NOMO-1 treated with dmso at 0.1 percent for 144 hours (cell line): Measurements from ENCODE around the gene TADA2B.

Experiments
- DNase-seq: peaks from one replicate; lab custom pipeline; 2025; ENCODE audit not compliant: unreplicated experiment; lab: John Stamatoyannopoulos, UW

Gene TADA2B

DNA sequence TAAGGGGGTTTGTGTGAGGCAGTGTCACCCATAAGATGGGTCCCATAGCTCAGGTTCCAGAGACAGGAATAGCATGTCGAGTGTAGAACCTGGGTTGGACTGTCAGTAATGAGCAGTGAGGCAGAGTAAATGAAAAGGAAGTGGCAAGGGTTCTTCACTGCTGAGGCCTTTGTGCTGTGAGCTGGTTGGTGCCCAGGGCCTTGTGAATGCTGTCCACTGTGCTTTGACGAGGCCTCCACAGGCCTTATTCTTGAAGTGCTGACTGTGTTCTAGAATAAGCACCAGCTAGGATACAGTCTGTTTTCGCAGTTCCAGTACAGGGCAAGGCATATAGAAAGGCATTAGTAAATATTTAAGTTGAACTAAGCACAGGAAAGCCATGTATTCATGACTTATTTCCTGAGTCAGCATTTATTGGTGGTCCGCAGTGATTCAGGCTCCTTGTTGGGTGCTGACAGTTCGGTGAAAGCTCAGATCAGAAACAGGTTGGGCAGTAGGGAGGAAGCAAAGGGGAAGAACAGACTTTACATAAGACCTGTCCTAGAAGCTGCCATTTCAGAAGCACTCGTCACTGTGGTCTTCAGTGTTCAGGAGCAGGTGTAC lies 25.6 kb upstream of the TADA2B start:
- no peak for DNase-seq

- DNase-seq, result no peak
These were observed 24.9 kb upstream of the TADA2B start for GRCh38 chr4:7018281-7018680.

GRCh38 chr4:7019367-7019766 lies 23.8 kb upstream of the TADA2B start:
- DNase-seq, result no peak

DNA sequence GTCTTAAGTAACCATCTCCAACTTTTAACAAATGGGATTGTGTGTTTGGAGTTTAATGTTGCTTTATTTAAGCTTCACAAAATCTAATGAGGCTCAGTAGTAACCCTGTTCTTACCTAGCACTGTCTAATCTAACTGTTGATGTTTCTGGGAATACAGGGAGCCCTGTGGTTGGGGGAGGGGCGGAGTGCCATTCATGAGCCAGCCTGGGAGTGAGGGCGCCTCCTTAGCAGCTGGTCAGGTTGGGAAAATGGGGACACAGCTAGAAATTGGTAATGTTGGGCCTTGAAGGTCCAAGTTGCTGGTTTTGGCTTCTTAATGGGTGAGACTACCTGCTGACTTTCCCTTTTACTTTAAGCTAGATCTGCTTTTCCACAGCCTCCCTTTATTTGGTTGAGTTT lies 22.9 kb upstream of the TADA2B start:
- no peak for DNase-seq

DNA sequence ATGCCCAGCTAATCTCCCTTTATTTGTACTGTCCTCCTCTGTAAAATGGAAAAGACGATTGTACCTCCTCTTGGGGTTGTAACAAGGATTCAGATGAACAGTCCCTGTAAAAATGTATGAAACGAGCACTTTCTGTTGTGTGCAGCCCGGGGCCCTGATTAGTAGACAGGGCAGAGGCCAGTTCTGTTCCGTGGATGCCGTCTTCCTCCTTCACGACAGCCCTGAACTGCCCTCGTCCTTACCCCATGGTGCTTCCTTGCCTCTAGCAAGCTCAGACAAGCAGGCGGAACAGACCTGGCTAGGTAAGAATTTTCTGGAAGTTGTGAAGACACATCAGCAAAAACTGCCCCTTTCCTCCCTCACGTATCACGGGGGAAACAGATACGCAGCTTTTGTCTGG lies 22.3 kb upstream of the TADA2B start:
- no peak for DNase-seq

DNA sequence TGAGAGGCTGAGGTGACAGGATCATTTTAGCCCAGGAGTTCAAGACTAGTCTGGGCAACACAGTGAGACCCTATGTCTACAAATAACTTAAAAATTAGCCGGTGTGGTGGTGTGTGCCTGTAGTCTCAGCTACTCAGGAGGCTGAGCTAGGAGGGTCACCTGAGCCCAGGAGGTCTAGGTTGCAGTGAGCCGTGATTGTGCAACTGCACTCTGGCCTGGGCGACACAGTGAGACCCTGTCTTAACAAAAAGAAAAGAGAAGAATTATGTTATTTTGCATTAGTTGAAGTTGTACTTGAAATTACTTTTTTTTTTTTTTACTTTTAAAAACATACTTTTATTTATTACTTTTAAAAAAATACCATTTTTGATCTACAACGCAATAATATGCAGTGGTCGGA lies 21.8 kb upstream of the TADA2B start:
- no peak for DNase-seq

GRCh38 chr4:7021930-7022664 lies 21.1 kb upstream of the TADA2B start:
- no peak for DNase-seq

- DNase-seq, result no peak
These were observed 19.7 kb upstream of the TADA2B start for GRCh38 chr4:7023486-7023885.

GRCh38 chr4:7023901-7024300 lies 19.3 kb upstream of the TADA2B start:
- DNase-seq, result no peak

GRCh38 chr4:7024336-7024890 lies 18.8 kb upstream of the TADA2B start:
- no peak for DNase-seq

DNA sequence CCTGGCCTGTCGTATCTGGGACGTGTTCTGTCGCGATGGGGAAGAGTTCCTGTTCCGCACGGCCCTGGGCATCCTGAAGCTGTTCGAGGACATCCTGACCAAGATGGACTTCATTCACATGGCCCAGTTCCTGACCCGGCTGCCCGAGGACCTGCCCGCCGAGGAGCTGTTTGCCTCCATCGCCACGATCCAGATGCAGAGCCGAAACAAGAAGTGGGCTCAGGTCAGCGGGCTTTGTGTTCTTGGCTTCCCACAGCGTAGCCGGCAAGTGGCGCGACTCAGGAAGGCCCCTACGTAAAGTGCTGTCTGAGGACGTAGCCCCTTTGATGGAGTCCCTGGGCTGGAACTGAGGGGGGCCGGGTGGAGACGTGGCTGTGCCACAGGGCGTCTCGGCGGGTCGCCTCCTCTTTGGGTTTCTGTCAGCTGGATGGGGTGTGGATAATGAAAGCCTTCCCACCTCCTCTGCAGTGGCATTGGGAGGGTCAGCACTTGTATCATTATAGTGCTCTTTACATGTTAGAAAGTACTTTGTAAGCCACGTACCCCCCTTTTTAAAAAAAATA lies 18.1 kb upstream of the TADA2B start:
- DNase-seq, result no peak

DNA sequence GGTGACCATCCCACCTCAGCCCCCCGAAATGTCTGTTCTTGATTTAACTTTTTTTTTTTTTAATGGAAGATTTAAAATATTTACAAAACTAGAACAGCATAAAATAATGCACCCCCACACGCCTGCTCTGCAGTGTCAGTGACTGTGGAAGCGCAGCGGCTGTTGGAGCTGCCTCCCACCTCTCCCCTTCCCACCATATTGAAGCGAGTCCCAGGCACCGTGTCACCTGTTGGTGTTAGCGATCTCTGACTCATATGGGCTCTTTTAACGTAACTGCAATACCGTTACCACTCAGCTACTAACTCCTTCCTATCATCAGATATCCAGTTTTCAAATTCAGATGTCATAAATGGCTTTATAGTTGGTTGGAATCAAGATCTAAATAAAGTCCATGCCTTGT lies 17.1 kb upstream of the TADA2B start:
- no peak for DNase-seq

DNA sequence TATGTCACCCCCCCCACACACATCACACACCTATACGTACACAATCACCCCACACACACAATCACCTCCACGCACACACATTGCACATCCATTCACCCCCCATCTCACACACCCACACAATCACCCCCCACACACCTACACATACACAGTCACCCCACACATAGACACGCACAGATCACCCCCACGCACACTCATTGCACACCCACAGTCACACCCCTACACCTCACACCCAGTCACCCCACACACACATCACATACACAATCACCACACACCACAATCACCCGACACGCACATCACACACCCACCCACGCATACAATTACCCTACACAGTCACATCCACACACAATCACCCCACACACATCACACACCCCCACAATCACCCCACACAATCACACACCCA lies 15.9 kb upstream of the TADA2B start:
- no peak for DNase-seq

- DNase-seq, result no peak
These were observed 15.3 kb upstream of the TADA2B start for GRCh38 chr4:7027913-7028312.

DNA sequence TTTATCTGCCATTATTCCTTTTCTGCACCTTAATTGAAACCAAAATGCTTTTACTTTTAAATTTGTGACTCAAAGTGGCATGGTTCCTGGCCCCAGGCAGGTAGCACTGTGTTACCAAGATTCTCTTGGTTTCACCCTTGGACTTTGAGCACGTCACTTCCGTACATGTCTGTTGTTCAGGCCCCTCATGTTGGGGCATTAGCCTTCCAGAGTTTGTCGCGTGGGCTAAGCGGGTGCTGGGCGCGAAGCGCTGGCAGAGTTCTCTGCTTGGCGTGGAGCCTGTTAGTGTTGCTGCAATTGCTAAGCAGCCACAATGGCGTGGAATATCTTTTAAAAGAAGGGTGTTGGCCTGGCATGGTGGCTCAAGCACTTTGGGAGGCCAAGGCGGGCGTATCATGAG lies 14.0 kb upstream of the TADA2B start:
- DNase-seq, result no peak

DNA sequence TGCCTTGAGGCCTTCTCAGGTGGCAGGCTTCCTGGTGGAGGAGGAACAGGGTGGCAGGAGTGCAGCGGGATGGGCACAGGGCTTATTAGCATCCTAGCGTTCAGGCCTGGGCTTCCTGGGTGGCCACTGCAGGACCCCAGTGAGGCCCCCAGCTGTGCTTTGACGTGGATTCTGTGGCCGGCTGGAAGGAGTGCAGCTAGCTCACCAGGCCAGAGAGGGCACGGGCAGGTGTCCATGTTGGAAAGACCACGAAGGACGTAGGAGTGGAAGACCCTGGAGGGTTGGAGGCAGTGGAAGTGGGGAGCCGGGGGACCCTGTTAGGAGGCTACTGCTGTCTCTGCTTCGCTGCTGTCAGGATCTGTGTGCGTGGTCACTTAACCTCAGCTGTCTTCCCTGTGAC lies 13.3 kb upstream of the TADA2B start:
- no peak for DNase-seq

- DNase-seq, result no peak
These were observed 12.3 kb upstream of the TADA2B start for GRCh38 chr4:7030856-7031255.

DNA sequence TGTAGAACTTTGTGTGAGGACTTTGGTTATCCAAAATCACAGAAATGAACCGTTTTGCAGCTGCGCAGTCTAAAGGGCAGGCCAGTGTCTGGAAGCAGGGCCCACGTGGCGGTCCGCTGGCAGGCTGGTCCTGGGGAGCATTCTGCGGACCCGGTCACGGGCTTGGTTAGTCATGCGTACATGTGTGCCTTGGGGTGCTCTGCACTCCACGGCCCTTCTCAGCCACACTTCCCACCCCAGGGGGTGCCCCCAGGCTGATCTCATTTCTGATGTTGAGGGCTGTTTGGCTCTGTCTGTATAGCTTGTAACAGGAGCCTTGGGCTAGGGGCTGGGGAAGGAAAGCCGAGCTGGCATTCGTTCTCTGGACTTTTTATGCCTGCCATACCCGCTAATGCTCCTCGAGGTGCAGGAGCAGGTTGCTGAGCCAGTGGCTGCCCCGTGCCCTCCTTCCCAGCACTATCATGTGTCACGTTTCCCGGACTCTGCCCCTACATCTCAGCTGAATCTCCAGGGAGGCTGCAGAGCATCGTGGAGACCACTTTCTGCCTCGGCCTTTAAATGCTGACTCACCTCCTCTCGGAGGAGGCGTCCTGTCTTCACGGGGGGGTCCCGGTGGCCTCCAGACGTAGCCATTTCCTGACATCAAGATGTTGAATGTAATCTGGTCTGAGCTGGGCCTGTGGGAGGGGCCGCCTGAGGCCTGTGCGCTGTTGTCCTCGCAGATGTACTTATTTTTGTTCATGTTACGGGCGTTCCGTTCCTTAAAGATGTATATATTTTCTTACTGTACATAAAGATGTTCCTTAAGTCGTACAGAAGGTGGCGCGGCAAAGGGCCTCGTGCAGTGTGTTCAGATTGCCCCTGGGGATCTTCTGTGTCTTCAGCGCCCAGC lies 11.4 kb upstream of the TADA2B start:
- DNase-seq, result no peak

GRCh38 chr4:7032596-7032995 lies 10.6 kb upstream of the TADA2B start:
- DNase-seq, result no peak

- no peak for DNase-seq
These were observed 8.7 kb upstream of the TADA2B start for GRCh38 chr4:7034262-7035081.

GRCh38 chr4:7037425-7037824 lies 5.7 kb upstream of the TADA2B start:
- no peak for DNase-seq
